PFSK-1 (cell line): ENCODE measurements around the gene MGAT4A.

ENCODE experiments used
- FOXP2 ChIP-seq: optimal IDR thresholded peaks from 2 replicates; pipeline ENCODE3; 2011; ENCODE audit warnings: borderline replicate concordance, control low read depth, inconsistent platforms; ENCODE audit not compliant: insufficient read depth; ENCODE audit errors: extremely low read length, extremely low read depth
- POLR2AphosphoS5 ChIP-seq: IDR thresholded peaks from 2 replicates; pipeline ENCODE4 v1.6.1; 2012; ENCODE audit warnings: low read depth, mild to moderate bottlenecking, control low read depth, low read length, moderate library complexity
- REST ChIP-seq, 2 experiments: IDR thresholded peaks; 2 replicates each; pipeline versions ENCODE4 v1.6.1 to v1.8.0; 2011 to 2012; ENCODE audit warnings: low read depth in 2 of 2, low read length in 2 of 2, control low read depth in 1 of 2, inconsistent platforms in 1 of 2, mild to moderate bottlenecking in 1 of 2, moderate library complexity in 1 of 2; ENCODE audit not compliant: insufficient read depth in 1 of 2
- SIN3A ChIP-seq: IDR thresholded peaks from 2 replicates; pipeline ENCODE4 v1.6.1; 2012; ENCODE audit warnings: mild to moderate bottlenecking, low read length, moderate library complexity, borderline replicate concordance; ENCODE audit not compliant: insufficient read depth
- TAF1 ChIP-seq: IDR thresholded peaks from 2 replicates; pipeline ENCODE4 v1.6.1; 2012; ENCODE audit warnings: low read length, control low read depth, borderline replicate concordance; ENCODE audit not compliant: insufficient read depth

The MGAT4A gene

GRCh38 chr2:98706591-98706990, 24.3 kb downstream of the MGAT4A start:
- no peak for TF ChIP-seq FOXP2

- TF ChIP-seq REST (IDR thresholded peaks at IDR 0.05; ENCODE audit: insufficient read depth in 1 of 2, low read depth in 2 of 2, low read length in 2 of 2) (no peak), POLR2AphosphoS5 (no peak), FOXP2 (no peak), TAF1 (no peak), SIN3A (no peak)
Observed at GRCh38 chr2:98705333-98705617, 25.7 kb downstream of the MGAT4A start.

GRCh38 chr2:98704499-98705332, 26.2 kb downstream of the MGAT4A start:
- TF ChIP-seq FOXP2 (no peak), TAF1 (no peak), SIN3A (no peak), POLR2AphosphoS5 (no peak), REST (IDR thresholded peaks at IDR 0.05; ENCODE audit: insufficient read depth in 1 of 2, low read depth in 2 of 2, low read length in 2 of 2) (no peak)

GRCh38 chr2:98703738-98704137, 27.2 kb downstream of the MGAT4A start:
- no peak for TF ChIP-seq FOXP2
- TF ChIP-seq SIN3A: no peak
- no peak for TF ChIP-seq POLR2AphosphoS5
- no peak for TF ChIP-seq TAF1
- no peak for TF ChIP-seq REST (IDR thresholded peaks at IDR 0.05; ENCODE audit: insufficient read depth in 1 of 2, low read depth in 2 of 2, low read length in 2 of 2)

GRCh38 chr2:98702858-98703620, 27.9 kb downstream of the MGAT4A start:
- TF ChIP-seq TAF1: no peak
- no peak for TF ChIP-seq FOXP2
- TF ChIP-seq POLR2AphosphoS5: no peak
- no peak for TF ChIP-seq SIN3A
- no peak for TF ChIP-seq REST (IDR thresholded peaks at IDR 0.05; ENCODE audit: insufficient read depth in 1 of 2, low read depth in 2 of 2, low read length in 2 of 2)
